ENCODE measurements around the gene DSCAM. TPM values are rescaled to one million over a fixed set of nuclear protein-coding genes. Genes with fewer than 3 reads are reported as not detected.

The DSCAM gene
- total and polyA plus RNA-seq, 2 donors (not counting 3 experiments of a cell fraction or from before 2014, with no cell fraction given), result not detected

DNA sequence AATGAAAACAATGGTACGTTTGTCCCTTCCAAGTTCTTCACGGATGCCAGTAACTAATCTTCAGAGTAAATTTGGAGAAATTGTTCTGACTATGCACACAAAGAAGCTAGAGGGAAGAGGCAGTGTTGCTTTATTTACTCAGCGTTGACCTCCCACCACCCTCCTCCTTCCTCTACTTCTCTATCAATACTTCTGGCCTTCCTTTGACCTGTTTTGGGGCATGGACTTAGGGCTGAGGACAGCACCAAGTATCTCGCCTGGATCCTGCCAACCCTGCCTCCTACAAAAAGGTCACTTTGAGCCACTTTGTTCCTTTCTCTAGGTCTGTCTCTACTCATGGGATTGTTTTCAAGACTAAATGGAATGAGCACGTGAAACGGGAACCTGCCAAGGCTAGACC is 282.6 kb downstream of the DSCAM start:
- no peak for TF ChIP-seq EZH2 (IDR thresholded peaks at IDR 0.05; ENCODE audit: borderline replicate concordance, low read depth, low read length, severe bottlenecking)
- TF ChIP-seq GATA2 (IDR thresholded peaks at IDR 0.05; ENCODE audit: insufficient read depth, insufficient read length, low read depth, low read length), result no peak
- TF ChIP-seq MYC (IDR thresholded peaks at IDR 0.05; ENCODE audit: low read depth, low read length), result no peak
- TF ChIP-seq CTCF (IDR thresholded peaks at IDR 0.05; ENCODE audit: extremely low read depth in 1 of 2, insufficient read depth in 1 of 2, low read depth in 1 of 2, low read length in 2 of 2), result no peak
- TF ChIP-seq POLR2A (IDR thresholded peaks at IDR 0.05; ENCODE audit: low read depth, low read length), result no peak
- TF ChIP-seq, protein P1, sequence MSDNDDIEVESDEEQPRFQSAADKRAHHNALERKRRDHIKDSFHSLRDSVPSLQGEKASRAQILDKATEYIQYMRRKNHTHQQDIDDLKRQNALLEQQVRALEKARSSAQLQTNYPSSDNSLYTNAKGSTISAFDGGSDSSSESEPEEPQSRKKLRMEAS (IDR thresholded peaks at IDR 0.05; ENCODE audit: insufficient read depth, insufficient read length), result no peak
- no peak for TF ChIP-seq JUN (IDR thresholded peaks at IDR 0.05; ENCODE audit: borderline replicate concordance, insufficient read depth, insufficient read length, low read depth)
- TF ChIP-seq FOS (IDR thresholded peaks at IDR 0.05; ENCODE audit: borderline replicate concordance, insufficient read depth, low read length), result no peak
- no peak for TF ChIP-seq POLR2AphosphoS5 (IDR thresholded peaks at IDR 0.05; ENCODE audit: insufficient read depth, low read depth, low read length)
- intact Hi-C loops (cut with micrococcal nuclease), result no loop called here
- Histone ChIP-seq H3K4me3 (replicated peaks in 1 of 3; ENCODE audit: insufficient read depth in 1 of 3, low read depth in 1 of 3, low read length in 3 of 3) (no peak overlapping the region), H3K79me2 (ENCODE audit: control insufficient read depth, insufficient read depth, low read length) (no peaks in the 10 kb centered on the region), H3K9ac (replicated peaks; ENCODE audit: extremely low read depth, insufficient read depth, low read length) (no peak overlapping the region), H4K20me1 (replicated peaks; ENCODE audit: control insufficient read depth, extremely low read depth, insufficient read depth, low read length) (no peaks in the 10 kb centered on the region), H3K9me3 (replicated peaks; ENCODE audit: control insufficient read depth, insufficient read depth, low read length) (peaks cover 9% of the 10 kb centered on the region), H3K27me3 (ENCODE audit: control insufficient read depth in 2 of 2, insufficient read depth in 2 of 2, low read length in 2 of 2) (no peaks in the 10 kb centered on the region), H3K27ac (ENCODE audit: insufficient read depth, low read depth, low read length) (no peak overlapping the region), H3K4me2 (ENCODE audit: insufficient read depth, low read length) (no peak overlapping the region), H2AFZ (ENCODE audit: low read depth, low read length) (no peak overlapping the region), H3K9me1 (replicated peaks; ENCODE audit: control insufficient read depth, extremely low read depth, insufficient read depth, low read length) (no peaks in the 10 kb centered on the region), H3K4me1 (ENCODE audit: control insufficient read depth, extremely low read depth, insufficient read depth, low read length) (no peaks in the 10 kb centered on the region), H3K36me3 (ENCODE audit: control insufficient read depth in 2 of 2, extremely low read depth in 1 of 2, insufficient read depth in 2 of 2, low read length in 2 of 2) (no peaks in the 10 kb centered on the region)
- CTCF ChIA-PET, result no interaction called here
- DNase-seq (ENCODE audit: low read depth, low spot score) (no peak), FAIRE-seq (no peak)
- POLR2A ChIA-PET, result no interaction called here
- dilution Hi-C loops (cut with MboI; ENCODE audit: extremely low pct_ligation_motif_present, low sequenced_read_pairs), result no loop called here
- no TSS peak for BruUV-seq (replicated peaks)
